NB4 (cell line): ENCODE data around the gene IMP3.
A peak's percentile ranks its signal among the peaks of the same experiment; 100 is the strongest.
"Not testable (repeated sequence)": the region's sequence is repeated elsewhere in the genome, so short reads cannot be mapped to it uniquely, and the experiment has no call there.

Source experiments
- DNase-seq: peaks from one replicate; pipeline ENCODE4 v3.0.0; 2010; ENCODE audit warnings: low read depth
- H3K4me3 ChIP-seq: one replicate; pipeline ENCODE4 v1.5.1; 2011; ENCODE audit warnings: mild to moderate bottlenecking, low read depth, low read length, moderate library complexity
- MYC ChIP-seq: IDR thresholded peaks from 2 replicates; pipeline ENCODE4 v1.6.1; 2011; ENCODE audit warnings: low read depth, low read length
- POLR2A ChIP-seq: IDR thresholded peaks from 2 replicates; pipeline ENCODE4 v1.6.1; 2011; ENCODE audit warnings: mild to moderate bottlenecking; ENCODE audit not compliant: insufficient read length; ENCODE audit errors: extremely low read depth
- TF ChIP-seq, protein P1 (sequence below): IDR thresholded peaks from one replicate; pipeline ENCODE4 v1.5.1; 2012; ENCODE audit warnings: low read depth, low read length
- TF ChIP-seq, protein P2 (sequence below): IDR thresholded peaks from 2 replicates; pipeline ENCODE4 v1.6.1; 2011; ENCODE audit warnings: low read depth, low read length

The IMP3 gene

DNA sequence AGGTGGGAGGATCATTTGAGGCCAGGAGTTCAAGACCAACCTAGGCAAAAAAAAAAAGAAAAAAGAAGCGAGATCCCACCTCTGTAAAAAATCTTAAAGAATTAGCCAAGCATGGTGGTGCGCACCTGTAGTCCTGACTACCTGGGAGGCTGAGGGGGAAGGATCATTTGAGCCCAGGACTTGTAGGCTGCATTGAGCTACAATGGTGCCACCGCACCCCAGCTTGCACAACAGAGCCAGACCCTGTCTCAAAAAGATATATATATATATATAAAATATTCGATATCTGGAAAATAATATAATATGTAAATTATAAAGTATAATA, 1.1 kb upstream of the IMP3 start:
- TF ChIP-seq, protein P1, sequence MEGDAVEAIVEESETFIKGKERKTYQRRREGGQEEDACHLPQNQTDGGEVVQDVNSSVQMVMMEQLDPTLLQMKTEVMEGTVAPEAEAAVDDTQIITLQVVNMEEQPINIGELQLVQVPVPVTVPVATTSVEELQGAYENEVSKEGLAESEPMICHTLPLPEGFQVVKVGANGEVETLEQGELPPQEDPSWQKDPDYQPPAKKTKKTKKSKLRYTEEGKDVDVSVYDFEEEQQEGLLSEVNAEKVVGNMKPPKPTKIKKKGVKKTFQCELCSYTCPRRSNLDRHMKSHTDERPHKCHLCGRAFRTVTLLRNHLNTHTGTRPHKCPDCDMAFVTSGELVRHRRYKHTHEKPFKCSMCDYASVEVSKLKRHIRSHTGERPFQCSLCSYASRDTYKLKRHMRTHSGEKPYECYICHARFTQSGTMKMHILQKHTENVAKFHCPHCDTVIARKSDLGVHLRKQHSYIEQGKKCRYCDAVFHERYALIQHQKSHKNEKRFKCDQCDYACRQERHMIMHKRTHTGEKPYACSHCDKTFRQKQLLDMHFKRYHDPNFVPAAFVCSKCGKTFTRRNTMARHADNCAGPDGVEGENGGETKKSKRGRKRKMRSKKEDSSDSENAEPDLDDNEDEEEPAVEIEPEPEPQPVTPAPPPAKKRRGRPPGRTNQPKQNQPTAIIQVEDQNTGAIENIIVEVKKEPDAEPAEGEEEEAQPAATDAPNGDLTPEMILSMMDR: no peak
- TF ChIP-seq MYC (no peak), POLR2A (no peak)
- TF ChIP-seq, protein P2, sequence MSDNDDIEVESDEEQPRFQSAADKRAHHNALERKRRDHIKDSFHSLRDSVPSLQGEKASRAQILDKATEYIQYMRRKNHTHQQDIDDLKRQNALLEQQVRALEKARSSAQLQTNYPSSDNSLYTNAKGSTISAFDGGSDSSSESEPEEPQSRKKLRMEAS: no peak
- DNase-seq: no peak
- peak overlapping the region; percentile 59 for H3K4me3 ChIP-seq

DNA sequence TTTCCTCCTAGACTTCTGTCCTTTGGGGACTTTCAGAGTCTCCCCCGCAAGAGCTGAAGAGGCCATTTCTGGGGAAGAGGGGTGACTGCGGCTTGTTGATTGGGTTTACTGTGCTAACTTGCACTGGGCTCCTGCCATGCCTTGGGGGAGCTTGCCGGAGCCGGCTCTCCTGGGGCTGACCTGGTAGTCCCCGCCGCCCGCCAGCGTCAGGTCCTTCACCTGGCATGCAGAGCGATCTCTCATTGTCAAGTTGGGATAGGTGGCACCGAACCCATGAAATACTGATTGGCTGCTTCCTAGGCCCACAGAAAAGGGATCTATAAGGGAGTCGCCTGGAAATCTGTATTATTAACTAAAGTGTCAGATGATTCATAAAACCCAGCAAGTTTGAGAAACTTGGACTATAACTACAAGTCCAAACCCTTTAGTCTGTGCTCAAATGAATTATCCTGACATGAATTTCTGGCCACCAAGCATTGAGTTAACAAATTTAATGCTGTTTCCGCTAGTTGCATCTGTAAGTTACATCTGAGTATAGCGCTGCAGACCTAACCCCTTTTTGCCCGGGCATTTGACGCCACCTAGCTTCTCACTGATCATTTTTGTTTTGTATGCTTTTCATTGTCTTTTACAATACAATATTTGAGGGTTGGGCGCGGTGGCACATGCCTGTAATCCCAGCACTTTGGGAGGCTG, 607 bp upstream of the IMP3 start:
- H3K4me3 ChIP-seq: peak overlapping the region; percentile 59
- peak; percentile 90 for DNase-seq
- TF ChIP-seq, protein P2: peak; percentile 57; the same call in 1 of the 2 replicates
- peak; percentile 78 for TF ChIP-seq MYC
- no peak for TF ChIP-seq POLR2A
- TF ChIP-seq, protein P1: peak; percentile 37

DNA sequence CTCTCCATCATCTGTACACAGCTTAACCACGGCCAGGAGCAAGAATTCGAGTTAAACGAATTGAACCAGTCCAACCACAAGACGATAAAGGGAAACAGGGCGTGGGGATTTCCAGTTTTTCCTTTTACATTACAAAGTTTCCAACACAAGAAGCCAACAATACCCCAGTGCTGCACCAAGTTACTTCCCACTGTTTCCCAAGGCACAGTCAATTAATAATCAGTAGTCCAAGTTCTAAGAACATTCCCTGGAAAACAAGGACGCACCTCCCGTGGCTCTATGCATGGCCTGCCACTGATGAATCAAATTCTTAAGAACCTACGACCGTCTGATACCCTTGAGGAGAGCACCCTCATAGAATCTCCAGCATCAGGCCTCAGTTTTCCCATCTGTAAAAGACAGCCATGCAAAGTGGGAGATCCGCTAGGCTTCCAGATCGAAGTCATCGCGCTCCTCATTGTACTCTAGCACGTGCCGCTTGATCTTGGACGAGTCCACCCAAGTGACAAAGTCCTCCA, 774 bp downstream of the IMP3 start:
- TF ChIP-seq POLR2A (no peak), MYC (0 out of 2 replicates have a peak, but pooled peaks have one; percentile 6)
- TF ChIP-seq, protein P1: no peak
- TF ChIP-seq, protein P2: peak; percentile 83
- DNase-seq: peak; percentile 27

DNA sequence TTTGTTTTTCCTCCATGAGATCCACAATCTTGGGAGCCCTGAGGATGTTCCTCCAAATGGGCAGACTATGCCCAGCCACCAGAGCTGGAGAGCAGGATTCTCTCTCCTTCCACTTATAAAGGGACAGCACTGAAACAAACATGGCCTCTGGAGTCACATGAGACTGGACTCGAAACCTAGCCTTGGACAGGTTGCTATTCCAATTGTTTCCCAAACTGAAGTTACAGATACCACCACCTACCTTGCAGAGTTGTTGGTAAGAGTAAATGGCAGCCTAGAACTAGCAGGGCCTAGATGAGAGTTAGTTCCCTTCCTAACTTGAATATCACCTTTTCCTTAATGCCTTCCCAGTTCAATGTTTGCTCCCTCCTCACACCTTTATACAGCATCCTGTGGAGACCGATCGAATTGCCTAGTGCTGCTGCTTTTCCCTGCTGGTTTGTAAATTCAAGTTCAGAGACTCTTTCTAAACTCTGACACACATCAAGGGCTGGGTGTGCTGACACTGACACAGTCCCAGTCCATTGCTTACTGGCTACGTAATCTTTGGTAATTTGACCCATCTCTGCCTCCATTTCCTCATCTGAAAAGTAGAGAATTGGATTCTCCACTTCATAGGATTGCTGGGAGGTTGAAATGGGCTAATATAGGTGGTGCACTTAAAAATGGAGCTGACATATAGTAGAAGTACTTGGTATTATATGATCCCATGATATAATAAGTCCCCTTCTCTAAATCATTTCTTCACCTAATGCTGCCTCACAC, 2.6 kb downstream of the IMP3 start:
- DNase-seq: no peak
- TF ChIP-seq, protein P1: no peak
- TF ChIP-seq, protein P2: no peak
- TF ChIP-seq POLR2A (no peak), MYC (no peak)
- peak overlapping the region; percentile 84 for H3K4me3 ChIP-seq

More for the DNA sequence above, 774 bp downstream of the IMP3 start:
- peak overlapping the region; percentile 84 for H3K4me3 ChIP-seq

DNA sequence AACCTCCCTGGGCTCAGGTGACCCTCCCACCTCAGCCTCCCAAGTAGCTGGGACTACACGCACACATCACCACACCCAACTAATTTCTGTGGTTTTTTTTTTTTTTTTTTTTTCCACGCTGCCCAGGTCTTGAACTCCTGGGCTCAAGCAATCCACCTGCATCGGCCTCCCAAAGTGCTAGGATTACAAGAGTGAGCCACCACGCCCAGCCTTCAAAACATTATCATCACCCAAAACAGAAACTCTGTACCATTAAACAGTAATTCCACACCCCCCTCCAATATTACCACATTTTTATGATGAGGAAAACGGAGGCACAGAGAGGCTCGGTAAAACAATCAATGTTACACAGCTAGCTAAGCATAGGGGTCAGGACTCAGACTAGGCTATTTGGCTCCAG, 4.0 kb downstream of the IMP3 start:
- H3K4me3 ChIP-seq: no peak overlapping the region
- no peak for DNase-seq
- TF ChIP-seq, protein P2: no peak
- TF ChIP-seq, protein P1: no peak
- TF ChIP-seq MYC (no peak), POLR2A (no peak)

DNA sequence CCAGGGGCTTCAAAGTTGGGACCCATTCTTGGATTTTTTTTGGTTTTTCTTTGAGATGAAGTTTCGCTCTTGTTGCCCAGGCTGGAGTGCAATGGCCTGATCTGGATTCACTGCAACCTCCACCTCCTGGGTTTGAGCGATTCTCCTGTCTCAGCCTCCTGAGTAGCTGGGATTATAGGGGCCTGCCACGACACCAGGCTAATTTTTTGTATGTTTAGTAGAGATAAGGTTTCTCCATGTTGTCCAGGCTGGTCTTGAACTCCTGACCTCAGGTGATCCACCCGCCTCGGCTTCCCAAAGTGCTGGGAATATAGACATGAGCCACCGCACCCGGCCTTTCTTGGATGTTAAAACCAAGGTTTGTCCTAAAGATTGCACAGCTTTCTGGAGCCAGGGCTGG, 6.1 kb downstream of the IMP3 start:
- not testable (repeated sequence) for H3K4me3 ChIP-seq, DNase-seq
